CD4-positive, alpha-beta memory T cell (primary cell): Measurements from ENCODE around the gene HIP1. TPM values are rescaled to one million over a fixed set of nuclear protein-coding genes. Genes with fewer than 3 reads are reported as not detected.
A peak's percentile ranks its signal among the peaks of the same experiment; 100 is the strongest.
"Not testable (repeated sequence)": the region's sequence is repeated elsewhere in the genome, so short reads cannot be mapped to it uniquely, and the experiment has no call there.

Experiments used
- CTCF ChIA-PET: fragments of 350-600 bp; sonication (Branson Sonifier 250); formaldehyde crosslinking; loops from one replicate; lab custom pipeline; 2021; ENCODE audit warnings: inconsistent platforms; ENCODE audit not compliant: partially characterized antibody; lab: Charles Lee
- POLR2A ChIA-PET: fragments of 350-600 bp; sonication (Branson Sonifier 250); formaldehyde crosslinking; loops from one replicate; lab custom pipeline; 2021; ENCODE audit not compliant: partially characterized antibody; lab: Charles Lee
- DNase-seq, 5 donors: peaks; one replicate each; pipeline versions ENCODE4 v3.0.0 to v3.0.0-alpha.2; 2020 to 2022; ENCODE audit warnings: mixed read lengths in 1 of 5
- H3K27ac ChIP-seq: one replicate; pipeline ENCODE4 v1.7.0; 2013; ENCODE audit warnings: low read depth, low read length
- H3K27me3 ChIP-seq: 2 replicates; pipeline ENCODE4 v1.7.0; 2013; ENCODE audit warnings: mild to moderate bottlenecking, low read length, moderate library complexity; ENCODE audit not compliant: insufficient read depth
- H3K36me3 ChIP-seq: 2 replicates; pipeline ENCODE4 v1.7.0; 2013; ENCODE audit warnings: mild to moderate bottlenecking, low read length, moderate library complexity; ENCODE audit not compliant: insufficient read depth
- H3K4me1 ChIP-seq: 2 replicates; pipeline ENCODE4 v1.7.0; 2013; ENCODE audit warnings: mild to moderate bottlenecking, low read length, moderate library complexity; ENCODE audit not compliant: insufficient read depth
- H3K4me3 ChIP-seq, 2 donors: one replicate each; pipeline ENCODE4 v1.7.0; 2013; ENCODE audit warnings: low read length in 2 of 2, mild to moderate bottlenecking in 1 of 2
- H3K9me3 ChIP-seq, 2 donors: one replicate each; pipeline ENCODE4 v1.7.0; 2013; ENCODE audit warnings: low read length in 2 of 2, control low read depth in 1 of 2; ENCODE audit not compliant: control insufficient read depth in 1 of 2
- H3K27ac Mint-ChIP-seq, 7 donors: one replicate each; pipeline ENCODE4 v1.8.0; 2020 to 2021; ENCODE audit warnings: mixed read lengths in 7 of 7, mild to moderate bottlenecking in 6 of 7, inconsistent platforms in 3 of 7, moderate library complexity in 3 of 7
- H3K27me3 Mint-ChIP-seq, 2 donors: one replicate each; pipeline ENCODE4 v1.8.0; 2020 to 2021; ENCODE audit warnings: mixed read lengths in 2 of 2
- H3K36me3 Mint-ChIP-seq, 2 donors: one replicate each; pipeline ENCODE4 v1.8.0; 2020 to 2021; ENCODE audit warnings: mixed read lengths in 2 of 2, inconsistent platforms in 1 of 2, mild to moderate bottlenecking in 1 of 2
- H3K4me1 Mint-ChIP-seq, 4 donors: one replicate each; pipeline ENCODE4 v1.8.0; 2020 to 2021; ENCODE audit warnings: mixed read lengths in 4 of 4, mild to moderate bottlenecking in 1 of 4
- H3K4me3 Mint-ChIP-seq, 8 donors: one replicate each; pipeline ENCODE4 v1.8.0; 2020 to 2021; ENCODE audit warnings: mixed read lengths in 8 of 8, mild to moderate bottlenecking in 7 of 8, moderate library complexity in 6 of 8, inconsistent platforms in 3 of 8
- H3K9me3 Mint-ChIP-seq, 8 donors: one replicate each; pipeline ENCODE4 v1.8.0; 2020 to 2021; ENCODE audit warnings: mixed read lengths in 8 of 8, mild to moderate bottlenecking in 5 of 8, inconsistent platforms in 3 of 8, moderate library complexity in 1 of 8
- intact Hi-C: fragments of 100-400 bp; cut with micrococcal nuclease; formaldehyde crosslinking; loops from one replicate; pipeline ENCODE4 v1.15.1; 2023
- polyA plus RNA-seq, 2 donors: library from polyadenylated mRNA; unstranded; fragments of 300-500 nt; fragmentation: Illumina TruSeq; gene quantifications; one replicate each; pipeline ENCODE4 v1.2.3, GENCODE V29; 2021
- total RNA-seq, 2 experiments: library from RNA; stranded (reverse); gene quantifications; one replicate each; pipeline ENCODE4 v1.2.3, GENCODE V29; 2021

HIP1 gene
- total and polyA plus RNA-seq, 4 experiments from 2014 or later = 2.2 to 3.5 (median 3.1) TPM; not detected in 1

DNA sequence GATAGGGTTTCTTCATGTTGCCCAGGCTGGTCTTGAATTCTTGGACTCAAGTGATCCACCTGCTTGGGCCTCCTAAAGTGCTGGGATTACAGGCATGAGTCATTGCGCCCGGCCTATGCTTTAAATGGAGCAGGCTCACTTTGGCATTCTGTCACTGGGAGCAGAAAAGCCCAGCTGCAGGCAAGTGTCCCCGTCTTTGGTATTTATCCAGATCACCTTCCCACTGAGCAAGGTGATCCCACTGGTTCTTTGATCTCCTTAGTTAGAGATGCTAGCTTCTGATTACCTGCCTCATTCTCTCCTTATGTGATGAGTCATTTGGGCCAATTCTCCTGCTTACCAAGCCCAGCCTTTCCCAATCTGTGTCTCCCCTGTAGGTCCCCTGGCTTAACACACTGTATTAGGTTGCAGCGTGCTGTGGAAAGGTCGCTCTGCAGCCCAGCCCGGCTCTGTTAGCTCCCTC is 207.4 kb downstream of the HIP1 start:
- ChIA-PET CTCF (no interaction called here), POLR2A (no interaction called here)
- H3K4me3 ChIP-seq = no peak overlapping the region
- Mint-ChIP-seq H3K4me1 (peaks cover 11 to 20% (median 14%) of the 10 kb centered on the region in 4 donors), H3K27ac (peak overlapping the region in 1 of 7 donors; percentile 4), H3K27me3 (no peaks in the 10 kb centered on the region), H3K4me3 (no peak overlapping the region), H3K36me3 (peaks cover 0 to 10% of the 10 kb centered on the region in 2 donors), H3K9me3 (no peaks in the 10 kb centered on the region)
- no peaks in the 10 kb centered on the region for H3K9me3 ChIP-seq
- peaks cover 10% of the 10 kb centered on the region for H3K4me1 ChIP-seq
- H3K27me3 ChIP-seq = no peaks in the 10 kb centered on the region
- DNase-seq = no peak
- H3K27ac ChIP-seq = no peak overlapping the region
- H3K36me3 ChIP-seq = no peaks in the 10 kb centered on the region
- intact Hi-C loops = no loop called here

DNA sequence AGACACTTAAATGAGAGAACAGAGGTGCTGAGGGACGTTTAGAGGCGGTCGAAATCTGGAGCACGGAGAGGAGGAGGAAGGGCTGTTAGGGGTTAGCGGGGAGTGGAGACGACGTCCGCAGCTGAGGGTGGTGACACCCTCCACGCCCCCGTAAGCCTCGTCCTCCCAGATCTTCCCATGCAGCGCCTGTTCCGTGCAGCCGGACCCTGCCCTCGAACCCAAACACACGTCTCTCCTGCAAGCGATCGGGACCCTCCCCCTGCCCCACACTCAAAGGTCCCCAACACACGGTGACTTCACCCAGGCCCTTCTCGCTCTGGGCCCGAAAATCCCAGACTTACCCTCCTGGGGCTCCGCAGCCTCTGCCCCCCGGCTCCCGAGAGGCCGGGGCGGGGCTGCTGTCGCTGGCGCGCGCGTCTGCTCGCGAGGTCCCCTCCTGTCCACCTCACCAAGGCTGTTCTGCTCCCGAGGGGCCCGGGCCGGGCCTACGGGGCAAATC is 211.5 kb downstream of the HIP1 start:
- H3K9me3 Mint-ChIP-seq, H3K27me3 Mint-ChIP-seq, H3K36me3 ChIP-seq, POLR2A ChIA-PET, H3K9me3 ChIP-seq, H3K27me3 ChIP-seq: not testable (repeated sequence)
- H3K36me3 Mint-ChIP-seq = peaks cover 23 to 38% of the 10 kb centered on the region in 2 donors
- H3K4me1 Mint-ChIP-seq = peaks cover 20 to 44% (median 34%) of the 10 kb centered on the region in 4 donors
- Histone ChIP-seq H3K4me3 (peak overlapping the region; percentile 57 to 74), H3K4me1 (peaks cover 19% of the 10 kb centered on the region), H3K27ac (peak overlapping the region; percentile 83)
- peak overlapping the region; percentile 87 to 97 (median 91) for H3K27ac Mint-ChIP-seq
- peak in 2 of 5 donors; percentile 1 to 4 for DNase-seq
- peak overlapping the region; percentile 90 to 99 (median 96) for H3K4me3 Mint-ChIP-seq
- CTCF ChIA-PET = interaction anchor here (1.1 kb wide), 1 partner anchor 235 kb away, joined by 3 read pairs; no protein-coding TSS in a partner anchor
- intact Hi-C loops = loop anchor here (5.0 kb wide), 1 partner anchor 40 kb away; the partner anchor contains the start of gene POM121C

DNA sequence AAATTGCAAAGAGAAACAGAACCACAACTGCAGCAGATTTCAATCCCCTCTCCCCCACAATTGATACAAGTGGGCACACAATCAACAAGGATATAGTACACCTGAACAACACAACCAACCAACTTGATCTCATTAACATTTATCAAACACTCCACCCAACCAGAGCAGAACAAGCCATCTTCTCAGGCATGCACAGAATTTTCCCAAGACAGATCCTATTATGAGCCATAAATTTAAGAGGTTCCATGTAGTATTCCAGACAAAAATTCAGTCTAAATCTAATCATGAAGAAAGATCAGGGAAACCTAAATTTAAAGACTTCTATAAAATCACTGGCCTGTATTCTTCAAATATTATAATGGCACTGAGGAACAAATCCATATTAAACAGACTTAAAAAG is 217.0 kb downstream of the HIP1 start:
- POLR2A ChIA-PET, H3K4me3 ChIP-seq, H3K9me3 ChIP-seq, H3K4me3 Mint-ChIP-seq, H3K36me3 ChIP-seq, H3K27me3 Mint-ChIP-seq, H3K27ac ChIP-seq, H3K27ac Mint-ChIP-seq, intact Hi-C loops, CTCF ChIA-PET, DNase-seq, H3K27me3 ChIP-seq: not testable (repeated sequence)
- peaks cover 20 to 51% (median 31%) of the 10 kb centered on the region in 4 donors for H3K4me1 Mint-ChIP-seq
- peaks cover 0 to 11% (median 9%) of the 10 kb centered on the region in 8 donors for H3K9me3 Mint-ChIP-seq
- peaks cover 13% of the 10 kb centered on the region for H3K4me1 ChIP-seq
- H3K36me3 Mint-ChIP-seq = peaks cover 52 to 58% of the 10 kb centered on the region in 2 donors

DNA sequence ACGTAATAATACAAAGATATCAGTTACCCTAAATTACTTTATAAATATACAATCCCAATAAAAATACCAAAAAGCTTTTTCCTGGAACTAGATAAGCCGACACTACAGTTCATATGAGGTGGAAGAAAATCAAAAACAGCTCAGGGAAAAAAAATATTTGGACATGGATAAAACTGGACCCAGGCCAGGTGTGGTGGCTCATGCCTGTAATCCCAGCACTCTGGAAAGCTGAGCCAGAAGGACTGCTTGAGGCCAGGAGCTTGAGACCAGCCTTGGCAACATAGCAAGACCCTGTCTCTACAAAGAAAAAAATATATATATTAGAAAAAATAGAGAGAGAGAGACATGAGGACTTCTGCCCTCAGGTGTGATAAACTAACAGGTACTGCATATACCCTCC is 219.9 kb downstream of the HIP1 start:
- H3K27ac ChIP-seq, intact Hi-C loops, H3K27me3 Mint-ChIP-seq, H3K4me3 Mint-ChIP-seq, H3K36me3 ChIP-seq, POLR2A ChIA-PET, H3K4me1 ChIP-seq, H3K27me3 ChIP-seq, DNase-seq, H3K4me3 ChIP-seq, H3K27ac Mint-ChIP-seq, CTCF ChIA-PET, H3K9me3 ChIP-seq: not testable (repeated sequence)
- Mint-ChIP-seq H3K36me3 (peaks cover 43 to 49% of the 10 kb centered on the region in 2 donors), H3K4me1 (peaks cover 10 to 29% (median 17%) of the 10 kb centered on the region in 4 donors), H3K9me3 (peaks cover 0 to 11% (median 9%) of the 10 kb centered on the region in 8 donors)

DNA sequence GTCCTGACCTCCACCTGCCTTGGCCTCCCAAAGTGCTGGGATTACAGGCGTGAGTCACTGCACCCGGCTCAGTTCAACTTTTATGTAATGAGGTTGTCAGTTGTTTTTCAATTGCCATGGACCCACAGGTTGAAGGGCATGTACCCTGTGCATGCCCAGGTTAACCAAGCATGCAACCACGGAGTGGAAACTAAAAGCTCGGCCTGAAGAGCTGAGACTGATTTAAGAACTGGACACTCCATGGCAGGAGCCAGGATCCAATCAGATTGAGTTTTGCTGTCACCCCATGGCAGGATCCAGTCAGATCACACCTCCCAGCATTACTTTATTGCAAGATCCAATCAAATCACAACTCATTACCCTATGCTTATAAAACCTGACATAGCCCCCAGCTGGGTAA is 229.7 kb downstream of the HIP1 start:
- H3K36me3 Mint-ChIP-seq = peaks cover 4 to 11% of the 10 kb centered on the region in 2 donors
- intact Hi-C loops, CTCF ChIA-PET, H3K27me3 Mint-ChIP-seq, POLR2A ChIA-PET, H3K27ac ChIP-seq, DNase-seq, H3K4me3 ChIP-seq, H3K4me1 ChIP-seq, H3K27me3 ChIP-seq, H3K9me3 Mint-ChIP-seq, H3K9me3 ChIP-seq, H3K27ac Mint-ChIP-seq, H3K36me3 ChIP-seq, H3K4me1 Mint-ChIP-seq, H3K4me3 Mint-ChIP-seq: not testable (repeated sequence)

DNA sequence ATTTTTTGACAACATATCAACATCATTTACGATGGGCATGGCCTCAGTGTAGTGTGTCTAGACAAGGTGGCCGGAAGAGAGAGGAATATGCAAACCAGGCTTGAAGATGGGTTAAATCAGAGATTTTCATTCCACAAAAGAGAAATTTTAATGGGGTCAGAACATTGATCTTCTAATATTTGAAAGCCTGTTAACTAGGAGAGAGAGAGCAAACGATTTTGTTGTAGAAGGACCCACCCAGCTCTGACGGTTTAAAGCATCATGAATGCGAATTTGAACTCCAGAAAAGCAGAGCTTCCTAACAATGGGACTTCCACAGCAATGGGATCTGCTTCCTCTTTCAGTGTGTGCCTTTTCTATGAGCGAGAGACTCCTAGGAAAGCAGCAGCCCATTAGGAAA is 246.7 kb downstream of the HIP1 start, which contains the start of gene SPDYE5:
Gene SPDYE5 (plus strand): TSS at position 301 of the 400 bp plus-strand sequence. CDS start 1,728 bp downstream, outside the sequence.
- H3K27ac Mint-ChIP-seq, POLR2A ChIA-PET, H3K36me3 Mint-ChIP-seq: not testable (repeated sequence)

DNA sequence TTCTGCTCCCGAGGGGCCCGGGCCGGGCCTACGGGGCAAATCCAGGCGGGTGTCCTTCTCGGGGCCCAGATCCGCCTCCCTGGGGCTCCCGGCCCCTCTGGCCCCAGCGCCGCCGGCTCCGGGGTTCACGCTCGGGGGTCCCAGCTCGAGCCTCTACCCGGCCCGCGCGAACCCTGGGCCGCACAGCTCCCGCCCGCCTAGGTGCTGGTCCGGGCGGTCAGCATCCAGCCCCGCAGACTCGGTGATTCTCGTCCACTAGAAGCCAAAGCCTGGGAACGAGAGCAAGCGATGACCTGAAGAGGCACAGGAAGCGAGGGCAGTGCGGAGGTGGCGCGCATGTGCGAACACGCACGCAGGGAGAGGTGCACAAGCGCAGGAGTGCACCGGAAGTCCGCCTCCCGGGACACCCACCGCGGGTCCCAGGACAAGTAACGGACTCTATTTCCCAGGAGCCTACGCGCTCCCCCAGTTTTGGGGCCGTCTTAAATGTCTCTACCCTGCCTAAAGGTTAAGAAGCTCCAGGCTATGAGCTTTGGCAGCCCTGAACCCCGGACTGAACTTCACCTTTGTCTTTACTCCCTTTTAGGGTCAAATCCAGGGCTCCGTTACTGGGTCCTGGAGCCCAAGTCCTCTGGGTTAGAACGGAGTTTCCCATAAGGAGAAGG is 252.6 kb downstream of the HIP1 start, which contains the start of gene POM121C:
Gene POM121C (minus strand): TSS at position 321 of the 665 bp plus-strand sequence. CDS start 44,803 bp downstream, outside the sequence.
- POLR2A ChIA-PET = interaction anchor here (1.0 kb wide), 1 partner anchor 131 kb away, joined by 4 read pairs; no protein-coding TSS in a partner anchor
- H3K36me3 Mint-ChIP-seq, H3K9me3 ChIP-seq, H3K27me3 ChIP-seq, CTCF ChIA-PET, H3K4me1 ChIP-seq, H3K36me3 ChIP-seq, H3K9me3 Mint-ChIP-seq, H3K27me3 Mint-ChIP-seq: not testable (repeated sequence)
- Mint-ChIP-seq H3K4me1 (peaks cover 6 to 23% (median 8%) of the 10 kb centered on the region in 4 donors), H3K4me3 (peak within 1 kb of the TSS; percentile 86 to 93 (median 91)), H3K27ac (peak within 1 kb of the TSS; percentile 68 to 91 (median 84))
- intact Hi-C loops = loop anchor here (5.0 kb wide), 1 partner anchor 41 kb away; no protein-coding TSS in a partner anchor
- peak; percentile 80 to 88 (median 81) for DNase-seq
- Histone ChIP-seq H3K4me3 (peak within 1 kb of the TSS; percentile 30 to 75), H3K27ac (peak within 1 kb of the TSS; percentile 70)

More for the DNA sequence above, 246.7 kb downstream of the HIP1 start, which contains the start of gene SPDYE5:
- H3K4me1 ChIP-seq, H3K4me3 ChIP-seq, H3K27ac ChIP-seq, H3K9me3 Mint-ChIP-seq, H3K4me3 Mint-ChIP-seq, CTCF ChIA-PET, H3K27me3 ChIP-seq, H3K27me3 Mint-ChIP-seq, DNase-seq, H3K4me1 Mint-ChIP-seq, H3K36me3 ChIP-seq, intact Hi-C loops, H3K9me3 ChIP-seq: not testable (repeated sequence)
